Fibroblast of the aortic adventitia (primary cell): Measurements from ENCODE around the gene CRACDL. TPM values are rescaled to one million over a fixed set of nuclear protein-coding genes. Genes with fewer than 3 reads are reported as not detected.

Experiments
- DNase-seq: peaks from one replicate; pipeline ENCODE4 v3.0.0-alpha.2; 2010; ENCODE audit warnings: low read depth
- H3K4me3 ChIP-seq: 2 replicates; pipeline ENCODE4 v1.5.1; 2011; ENCODE audit warnings: low read depth, mild to moderate bottlenecking, control low read depth, low read length, moderate library complexity
- CTCF ChIP-seq: IDR thresholded peaks from 2 replicates; pipeline ENCODE4 v1.5.1; 2011; ENCODE audit warnings: mild to moderate bottlenecking, low read length, control low read depth, inconsistent platforms; ENCODE audit not compliant: insufficient read depth
- total RNA-seq: library from RNA; depleted of rRNA; stranded (reverse); fragments of >200 nt; gene quantifications from 2 replicates; pipeline ENCODE4 v1.2.3, GENCODE V29; 2012; ENCODE audit warnings: low replicate concordance

Gene CRACDL
- total RNA-seq, 1 donor: not detected

- DNase-seq: no peak
- no peak overlapping the region for H3K4me3 ChIP-seq
- no peak for TF ChIP-seq CTCF
These were observed 133.7 kb downstream of the CRACDL start for GRCh38 chr2:98802344-98802743.

- TF ChIP-seq CTCF: no peak
- H3K4me3 ChIP-seq: no peak overlapping the region
These were observed 134.1 kb downstream of the CRACDL start for GRCh38 chr2:98801921-98802321.

GRCh38 chr2:98801286-98801685, 134.7 kb downstream of the CRACDL start:
- no peak for TF ChIP-seq CTCF
- H3K4me3 ChIP-seq: no peak overlapping the region
- no peak for DNase-seq

More at GRCh38 chr2:98801921-98802321, 134.1 kb downstream of the CRACDL start:
- DNase-seq: no peak

GRCh38 chr2:98800330-98801064, 135.5 kb downstream of the CRACDL start:
- no peak for TF ChIP-seq CTCF
- no peak overlapping the region for H3K4me3 ChIP-seq
- no peak for DNase-seq

GRCh38 chr2:98799375-98800329, 136.4 kb downstream of the CRACDL start:
- no peak for DNase-seq
- H3K4me3 ChIP-seq: no peak overlapping the region
- TF ChIP-seq CTCF: no peak

- DNase-seq: no peak
- no peak for TF ChIP-seq CTCF
- H3K4me3 ChIP-seq: no peak overlapping the region
These were observed 139.1 kb downstream of the CRACDL start for GRCh38 chr2:98796775-98797544.
